ENCODE results near the gene THSD7B.

DNA sequence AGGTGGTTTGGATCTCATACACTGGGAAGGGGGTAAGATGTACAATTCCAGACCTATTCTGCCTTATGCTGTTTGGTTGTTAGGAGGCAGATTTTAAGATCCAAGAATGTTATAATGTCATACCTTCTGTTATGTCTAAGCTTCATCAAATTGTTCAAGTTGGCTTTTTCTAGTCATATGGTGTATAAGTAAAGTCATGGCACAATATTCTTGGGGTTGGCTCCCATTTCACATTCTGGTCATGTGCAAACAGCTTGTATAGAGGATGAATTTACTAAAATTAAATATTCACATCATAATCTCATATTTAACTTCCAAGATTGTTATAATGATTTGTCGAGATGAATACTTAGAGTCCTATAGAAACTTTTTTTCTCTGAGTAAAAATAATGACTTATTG is 774.0 kb downstream of the THSD7B start:
- TF ChIP-seq POLR2A (IDR thresholded peaks at IDR 0.05; ENCODE audit: low read length) (no peak), GATA1 (IDR thresholded peaks at IDR 0.05; ENCODE audit: low read depth, low read length) (no peak)

Data from erythroblast (primary cell).